Renal cortex interstitium (tissue), 11 donors: ENCODE data around the gene SLC20A1. TPM values are rescaled to one million over a fixed set of nuclear protein-coding genes. Genes with fewer than 3 reads are reported as not detected.

Experiments used
- DNase-seq, 11 donors: peaks; one replicate each; pipeline ENCODE4 v3.0.0-alpha.2; 2013; ENCODE audit warnings: low read depth in 9 of 11, low spot score in 4 of 11; ENCODE audit errors: extremely low read depth in 1 of 11
- polyA plus RNA-seq, 3 donors: library from polyadenylated mRNA; unstranded; fragments of 120-200 nt; gene quantifications; one replicate each; pipeline ENCODE4 v1.2.1, GENCODE V29; 2013; ENCODE audit not compliant: insufficient read length in 3 of 3

The SLC20A1 gene
- polyA plus RNA-seq, 3 donors, result 40.7 to 49.8 (median 47.6) TPM

- no peak for DNase-seq
Observed at GRCh38 chr2:112621790-112622527, 23.8 kb upstream of the SLC20A1 start.

GRCh38 chr2:112622528-112622849, 23.2 kb upstream of the SLC20A1 start:
- no peak for DNase-seq

- DNase-seq, result no peak
Observed at GRCh38 chr2:112623913-112624777, 21.6 kb upstream of the SLC20A1 start.

GRCh38 chr2:112625474-112626114, 20.1 kb upstream of the SLC20A1 start:
- no peak for DNase-seq

- DNase-seq, result no peak
Observed at GRCh38 chr2:112626604-112627059, 19.1 kb upstream of the SLC20A1 start.

- no peak for DNase-seq
Observed at GRCh38 chr2:112627060-112628040, 18.4 kb upstream of the SLC20A1 start.

GRCh38 chr2:112629224-112629623, 16.5 kb upstream of the SLC20A1 start:
- DNase-seq, result no peak

GRCh38 chr2:112629823-112630222, 15.9 kb upstream of the SLC20A1 start:
- DNase-seq, result no peak

- DNase-seq, result no peak
Observed at GRCh38 chr2:112630268-112630667, 15.5 kb upstream of the SLC20A1 start.

- DNase-seq, result no peak
Observed at GRCh38 chr2:112633708-112634107, 12.0 kb upstream of the SLC20A1 start.

GRCh38 chr2:112634153-112634873, 11.4 kb upstream of the SLC20A1 start:
- no peak for DNase-seq

- DNase-seq, result no peak
Observed at GRCh38 chr2:112634874-112635157, 10.9 kb upstream of the SLC20A1 start.

GRCh38 chr2:112636605-112637288, 9.0 kb upstream of the SLC20A1 start:
- DNase-seq, result no peak

GRCh38 chr2:112637289-112637660, 8.5 kb upstream of the SLC20A1 start:
- no peak for DNase-seq

- no peak for DNase-seq
Observed at GRCh38 chr2:112639936-112640335, 5.8 kb upstream of the SLC20A1 start.

GRCh38 chr2:112640467-112640799, 5.3 kb upstream of the SLC20A1 start:
- no peak for DNase-seq

- no peak for DNase-seq
Observed at GRCh38 chr2:112640800-112641675, 4.7 kb upstream of the SLC20A1 start.
